GM19467 (cell line): ENCODE data around the gene MRPS30.
"Not testable (repeated sequence)": the region's sequence is repeated elsewhere in the genome, so short reads cannot be mapped to it uniquely, and the experiment has no call there.

Experiments
- ATAC-seq: cut with Tn5 transposase; IDR thresholded peaks from one replicate; pipeline ENCODE4 v1.9.1; 2021; ENCODE audit warnings: mild to moderate bottlenecking, moderate library complexity; ENCODE audit not compliant: unreplicated experiment

Gene MRPS30

DNA sequence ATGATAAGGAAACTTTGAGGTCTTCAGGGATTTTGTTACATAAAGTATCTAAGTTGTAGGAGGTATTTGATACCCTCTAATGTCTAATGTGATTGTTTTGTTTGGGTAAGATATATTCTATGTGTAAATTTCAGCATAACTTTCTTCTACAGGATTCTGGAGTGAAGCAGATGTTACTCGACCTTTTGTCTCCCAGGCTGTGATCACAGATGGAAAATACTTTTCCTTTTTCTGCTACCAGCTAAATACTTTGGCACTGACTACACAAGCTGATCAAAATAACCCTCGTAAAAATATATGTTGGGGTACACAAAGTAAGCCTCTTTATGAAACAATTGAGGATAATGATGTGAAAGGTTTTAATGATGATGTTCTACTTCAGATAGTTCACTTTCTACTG is 6.0 kb downstream of the MRPS30 start:
- no peak for ATAC-seq

DNA sequence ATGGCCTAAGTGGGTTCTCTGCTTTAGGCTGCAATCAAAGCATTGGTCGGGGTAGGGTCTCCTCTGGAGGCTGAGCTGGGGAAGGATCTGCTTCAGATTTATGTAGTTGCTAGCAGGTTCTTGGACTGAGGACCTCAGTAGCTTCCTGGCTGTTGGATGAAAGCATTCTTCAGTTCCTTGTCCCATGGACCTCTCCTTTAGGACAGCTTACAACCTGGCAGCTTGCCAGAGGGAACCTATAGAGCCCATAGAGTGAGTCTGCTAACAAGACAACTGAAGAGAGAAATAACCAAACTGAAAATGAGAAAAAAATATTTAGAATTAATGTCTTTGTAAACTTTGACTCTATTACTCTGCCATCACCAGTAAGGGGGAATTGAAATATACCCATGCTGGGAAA is 12.4 kb downstream of the MRPS30 start:
- ATAC-seq = no peak

DNA sequence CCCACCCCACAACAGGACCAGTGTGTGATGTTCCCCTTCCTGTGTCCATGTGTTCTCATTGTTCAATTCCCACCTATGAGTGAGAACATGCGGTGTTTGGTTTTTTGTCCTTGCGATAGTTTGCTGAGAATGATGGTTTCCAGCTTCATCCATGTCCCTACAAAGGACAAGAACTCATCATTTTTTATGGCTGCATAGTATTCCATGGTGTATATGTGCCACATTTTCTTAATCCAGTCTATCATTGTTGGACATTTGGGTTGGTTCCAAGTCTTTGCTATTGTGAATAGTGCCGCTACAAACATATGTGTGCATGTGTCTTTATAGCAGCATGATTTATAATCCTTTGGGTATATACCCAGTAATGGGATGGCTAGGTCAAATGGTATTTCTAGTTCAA is 15.9 kb downstream of the MRPS30 start:
- not testable (repeated sequence) for ATAC-seq

DNA sequence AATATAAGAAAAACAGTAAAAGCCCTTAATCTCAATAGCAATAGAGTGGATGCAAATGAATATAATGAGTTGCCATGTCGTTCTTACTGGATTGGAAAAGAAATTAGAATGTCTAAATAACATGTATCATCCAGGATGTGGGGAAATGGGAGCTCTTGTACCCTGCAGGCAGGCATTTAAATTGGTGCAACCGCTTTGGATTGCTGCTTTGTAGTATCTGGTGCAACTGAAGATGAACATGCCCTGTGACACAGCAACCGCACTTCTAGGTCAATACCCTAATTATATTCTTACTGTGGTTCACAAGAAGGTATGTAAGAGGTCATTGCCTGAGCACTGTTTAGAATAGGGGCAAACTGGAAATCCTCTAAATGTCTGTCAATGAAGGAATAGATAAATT is 18.9 kb downstream of the MRPS30 start:
- no peak for ATAC-seq

DNA sequence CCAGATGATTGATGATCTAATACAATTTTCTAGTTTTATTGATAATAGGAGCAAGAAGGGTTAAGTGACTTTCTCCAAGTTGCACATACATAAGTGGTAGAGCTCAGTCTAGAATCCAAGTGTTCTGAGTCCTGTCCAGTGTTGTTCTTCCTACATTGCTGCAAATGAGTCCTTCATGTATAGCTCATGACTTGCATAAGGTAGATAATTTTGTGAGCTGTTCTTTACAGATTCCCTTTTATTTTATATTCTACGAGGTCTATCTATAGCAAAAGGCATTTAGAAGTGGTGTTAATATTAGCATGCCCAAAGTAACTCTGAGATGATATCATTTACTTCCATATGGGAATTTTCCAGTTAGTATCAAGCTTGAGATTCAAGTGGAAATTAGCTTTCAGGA is 20.0 kb downstream of the MRPS30 start:
- ATAC-seq = no peak

DNA sequence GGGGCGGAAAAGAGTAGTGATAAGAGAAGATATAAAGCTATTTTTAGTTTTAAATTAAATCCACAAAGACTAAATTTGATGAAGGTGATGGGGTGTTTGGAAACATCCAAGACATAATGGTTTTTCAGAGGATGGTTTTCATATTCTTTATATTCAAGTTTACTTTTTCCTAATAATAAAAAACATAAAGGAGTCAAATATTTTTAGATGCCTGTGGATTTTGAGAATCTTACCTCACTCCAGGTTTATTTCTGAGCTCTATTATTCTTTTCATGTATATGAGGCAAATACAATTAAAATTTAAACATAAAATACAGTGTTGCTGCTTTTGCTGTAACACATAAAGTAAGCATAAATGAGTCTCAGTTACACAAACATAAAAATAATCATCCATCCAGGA is 22.2 kb downstream of the MRPS30 start:
- ATAC-seq = no peak

DNA sequence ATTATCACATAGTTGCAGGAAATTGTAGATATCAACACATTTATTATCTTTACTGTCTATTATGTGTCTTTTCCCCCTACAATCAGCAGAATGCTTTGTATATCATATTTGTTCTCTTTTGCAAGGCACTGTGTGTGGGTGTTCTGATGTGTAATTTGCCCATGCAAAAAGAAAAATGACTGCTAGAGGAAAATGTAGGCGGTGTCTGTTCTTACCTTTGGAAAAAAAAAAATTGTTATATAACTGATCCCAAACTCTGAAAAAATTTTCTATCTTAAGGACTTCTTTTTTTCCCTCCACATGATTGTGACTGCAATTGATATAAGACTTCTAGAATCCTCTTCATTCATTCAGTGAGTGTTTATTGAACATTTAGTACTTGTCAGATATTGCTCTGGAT is 24.5 kb downstream of the MRPS30 start:
- ATAC-seq = no peak

DNA sequence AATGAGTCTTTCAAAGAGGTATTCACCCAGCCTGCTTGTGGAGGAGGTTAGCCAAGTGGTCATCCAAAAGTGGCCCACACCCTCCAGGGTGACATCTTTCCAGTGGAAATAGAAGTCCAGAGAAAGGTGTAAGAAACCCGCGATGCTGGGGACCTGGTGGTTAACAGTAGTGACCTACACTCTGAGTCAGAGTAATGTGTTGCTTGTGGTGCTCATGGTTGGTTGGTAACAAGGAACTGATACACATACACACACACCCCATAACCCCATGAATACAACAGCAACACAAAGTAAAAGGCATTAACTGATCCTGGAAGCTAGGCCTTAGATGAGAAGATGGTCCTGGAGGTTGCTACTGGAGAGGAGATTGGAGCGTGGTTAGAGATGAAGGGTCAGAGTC is 26.9 kb downstream of the MRPS30 start:
- no peak for ATAC-seq

DNA sequence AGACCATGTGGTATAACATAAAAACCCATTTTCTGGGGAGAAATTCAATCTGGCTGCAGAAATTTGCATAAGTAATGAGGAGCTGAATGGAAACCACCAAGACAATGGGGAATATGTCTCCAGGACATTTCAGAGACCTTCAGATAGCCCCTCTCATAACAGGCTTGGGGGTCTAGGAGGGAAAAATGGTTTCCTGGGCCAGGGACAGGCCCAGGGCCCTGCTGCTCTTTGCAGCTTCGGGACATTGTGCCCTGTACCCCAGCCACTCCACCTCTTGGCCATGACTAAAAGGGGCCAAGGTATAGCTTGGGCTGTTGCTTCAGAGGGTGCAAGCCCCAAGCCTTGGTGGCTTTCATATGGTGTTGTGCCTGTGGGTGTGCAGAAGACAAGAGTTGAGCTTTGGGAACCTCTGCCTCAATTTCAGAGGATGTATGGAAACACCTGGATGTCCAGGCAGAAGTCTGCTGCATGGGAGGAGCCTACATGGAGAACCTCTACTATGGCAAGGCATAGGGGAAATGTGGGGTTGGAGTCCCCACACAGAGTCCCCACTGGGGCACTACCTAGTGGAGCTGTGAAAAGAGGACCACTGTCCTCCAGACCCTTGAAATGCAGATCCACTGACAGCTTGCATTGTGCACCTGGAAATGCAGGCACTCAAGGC is 30.4 kb downstream of the MRPS30 start:
- no peak for ATAC-seq

DNA sequence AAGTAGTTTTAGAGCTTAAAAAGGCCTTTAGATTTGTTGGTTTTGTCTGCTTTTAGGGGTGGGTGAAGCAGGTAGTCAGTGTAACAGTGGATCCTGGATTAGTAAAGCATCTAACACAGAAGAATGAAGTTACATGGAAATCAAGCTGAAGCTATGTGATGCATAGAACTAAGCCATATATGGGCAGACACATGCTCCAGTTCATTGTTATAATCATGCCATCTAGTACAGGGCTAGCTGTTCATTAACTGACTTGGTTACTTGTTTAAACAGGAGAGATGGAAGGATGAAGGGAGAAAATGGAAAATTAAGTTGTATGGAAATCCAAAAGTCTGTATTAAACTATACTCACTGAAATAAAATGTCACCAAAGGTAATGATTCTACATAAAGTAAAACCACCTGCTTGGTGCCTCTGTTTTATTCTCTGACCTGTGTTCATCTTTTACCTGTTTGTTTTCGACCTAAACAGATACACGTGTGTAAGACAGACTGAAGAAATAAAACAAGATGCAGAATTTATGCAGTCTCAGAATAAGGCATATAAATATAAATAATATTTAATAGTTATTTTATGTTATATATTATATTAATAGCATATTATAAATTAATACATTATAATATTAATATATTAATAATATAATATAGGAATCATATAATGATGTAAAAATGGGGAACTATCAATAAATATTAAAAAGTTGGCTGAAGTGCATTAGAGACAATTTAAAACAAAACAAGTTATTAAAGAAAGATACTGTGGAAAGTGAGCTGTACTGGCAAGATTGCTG is 33.9 kb downstream of the MRPS30 start:
- no peak for ATAC-seq

DNA sequence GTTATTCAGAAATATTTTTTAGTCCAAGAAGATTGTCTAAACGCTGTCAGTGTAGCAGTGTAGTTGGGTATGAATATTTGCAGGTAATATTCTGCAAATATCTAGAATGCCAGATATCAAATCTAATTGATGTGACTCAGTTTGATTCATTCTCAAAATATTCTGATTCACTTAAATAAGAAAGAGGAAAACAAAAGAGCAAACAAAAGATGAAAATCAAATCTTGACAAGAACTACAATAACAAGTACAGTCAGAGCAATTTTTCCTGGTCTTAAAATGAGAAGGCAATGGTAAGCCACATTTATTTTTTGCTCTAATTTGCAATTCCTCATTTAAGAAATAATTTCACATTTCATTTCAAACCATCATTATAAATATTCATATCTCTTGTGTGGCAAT is 36.0 kb downstream of the MRPS30 start:
- no peak for ATAC-seq

DNA sequence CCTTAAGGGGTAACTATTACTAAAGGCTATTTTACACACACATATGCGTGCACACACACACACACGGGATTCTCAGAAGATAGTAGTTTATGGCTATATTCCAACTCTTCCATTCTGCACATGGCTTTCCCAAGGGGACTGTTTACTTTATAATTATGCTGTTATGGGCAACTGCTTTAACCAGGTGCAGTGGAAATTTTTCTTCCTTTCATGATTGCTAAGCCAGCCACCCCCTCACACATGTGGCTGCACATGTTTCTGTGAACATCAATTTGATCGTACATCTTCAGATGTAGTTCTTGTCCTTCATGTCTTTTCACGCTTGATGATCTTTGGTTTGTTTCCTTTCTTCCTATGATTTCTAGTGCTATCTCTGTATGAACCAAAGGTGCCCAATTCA is 37.0 kb downstream of the MRPS30 start:
- ATAC-seq = no peak

DNA sequence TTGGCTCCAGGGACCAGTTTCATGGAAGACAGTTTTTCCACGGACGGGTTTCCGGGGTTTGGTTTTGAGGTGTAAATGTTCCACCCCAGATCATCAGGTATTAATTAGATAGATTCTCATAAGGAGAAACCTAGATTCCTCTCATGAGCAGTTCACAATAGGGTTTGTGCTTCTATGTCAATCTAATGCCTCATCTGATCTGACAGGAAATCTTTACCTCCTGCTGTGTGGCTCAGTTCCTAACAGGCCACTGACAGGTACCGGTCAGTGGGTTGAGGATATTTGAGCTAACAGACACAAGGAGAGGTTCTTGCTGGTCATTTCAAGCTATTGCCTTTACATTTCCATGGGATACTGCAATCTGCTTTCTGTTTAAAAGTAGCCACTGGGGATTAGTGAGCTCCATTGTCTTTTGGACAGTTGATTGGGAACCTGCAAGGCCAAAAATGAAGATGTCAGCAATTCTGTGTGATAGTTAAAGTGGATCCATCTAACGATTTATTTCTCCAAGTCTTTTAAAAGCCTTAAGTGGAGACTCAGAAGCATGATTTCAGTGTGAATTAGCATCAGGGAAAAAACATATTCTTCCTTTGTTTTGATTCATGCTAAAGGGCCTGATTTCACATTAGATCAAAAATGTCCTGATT is 38.6 kb downstream of the MRPS30 start:
- ATAC-seq = no peak

DNA sequence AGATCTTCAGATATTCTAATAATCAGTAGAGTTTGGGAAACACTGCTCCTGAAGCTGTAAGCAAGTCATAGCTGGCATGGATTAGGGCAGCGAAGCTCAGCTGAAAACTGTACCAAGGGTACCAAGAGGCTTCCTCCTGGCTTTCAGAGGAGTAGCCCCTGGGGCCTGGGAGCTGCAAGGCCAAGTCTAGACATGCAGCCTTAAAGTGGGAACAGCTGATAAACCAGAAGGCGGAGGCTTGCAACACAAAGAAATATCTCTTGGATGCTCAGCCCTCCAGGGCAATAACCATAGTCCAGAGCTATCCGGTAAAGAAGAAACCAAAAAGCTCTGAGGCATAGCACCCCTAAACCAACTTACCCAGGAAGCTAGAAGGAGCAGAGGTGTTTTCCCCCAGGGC is 51.5 kb downstream of the MRPS30 start:
- no peak for ATAC-seq

DNA sequence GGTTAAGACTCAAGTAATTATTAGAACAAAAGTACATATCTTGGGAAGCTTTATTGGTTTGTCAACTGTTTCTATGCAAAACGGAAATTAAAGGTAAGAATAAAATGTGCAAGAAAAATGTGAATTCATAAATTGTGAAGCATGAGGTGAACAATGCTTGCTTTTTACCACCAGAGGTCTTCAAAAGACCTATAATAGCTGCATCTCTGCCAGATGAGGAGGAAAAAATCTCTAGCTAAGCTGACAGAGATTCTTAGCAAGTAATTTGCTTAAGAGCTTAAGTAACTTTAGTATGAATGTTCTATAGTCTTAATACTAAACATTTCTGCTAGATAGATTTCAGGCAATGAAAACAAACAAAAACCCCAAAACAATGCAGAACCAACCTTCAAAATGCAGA is 54.1 kb downstream of the MRPS30 start:
- no peak for ATAC-seq
